HG02763 (cell line): ENCODE results near the gene TMEM184B.

Experiments used
- ATAC-seq: cut with Tn5 transposase; IDR thresholded peaks from one replicate; pipeline ENCODE4 v1.9.1; 2021; ENCODE audit warnings: mild to moderate bottlenecking, moderate library complexity; ENCODE audit not compliant: unreplicated experiment

The TMEM184B gene

DNA sequence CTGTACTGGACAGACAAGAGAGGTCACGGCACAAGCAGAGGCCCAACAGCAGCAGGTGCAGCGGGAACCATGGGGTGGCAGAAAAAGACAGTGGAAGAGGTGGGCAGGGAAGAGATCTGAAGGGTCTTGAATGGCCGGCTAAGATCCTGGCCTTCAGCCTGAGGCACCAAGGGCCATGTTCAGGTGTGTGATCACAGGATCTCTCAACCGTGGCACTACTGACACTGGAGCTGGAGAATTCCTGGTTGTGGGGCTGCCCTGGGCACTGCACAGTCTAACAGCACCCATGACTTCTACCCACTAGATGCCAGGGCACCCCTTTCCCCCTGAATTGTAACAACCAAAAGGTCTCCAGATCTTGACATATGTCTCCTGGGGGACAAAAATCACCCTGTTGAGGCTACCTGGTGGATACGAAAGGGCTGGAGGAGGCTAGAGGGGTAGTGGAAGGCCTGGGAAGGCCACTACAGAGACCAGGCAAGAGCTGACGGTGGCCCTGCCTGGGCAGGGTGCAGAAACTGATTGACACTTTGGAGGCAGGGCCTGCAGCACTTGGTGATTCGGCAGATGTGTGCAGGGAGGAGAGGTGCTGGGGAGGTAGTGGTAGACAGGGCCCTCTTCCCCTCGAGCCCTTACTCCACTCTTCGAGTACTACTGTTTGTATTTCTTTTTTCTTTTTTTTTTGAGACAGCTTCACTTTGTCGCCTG is 36.1 kb upstream of the TMEM184B start:
- no peak for ATAC-seq

DNA sequence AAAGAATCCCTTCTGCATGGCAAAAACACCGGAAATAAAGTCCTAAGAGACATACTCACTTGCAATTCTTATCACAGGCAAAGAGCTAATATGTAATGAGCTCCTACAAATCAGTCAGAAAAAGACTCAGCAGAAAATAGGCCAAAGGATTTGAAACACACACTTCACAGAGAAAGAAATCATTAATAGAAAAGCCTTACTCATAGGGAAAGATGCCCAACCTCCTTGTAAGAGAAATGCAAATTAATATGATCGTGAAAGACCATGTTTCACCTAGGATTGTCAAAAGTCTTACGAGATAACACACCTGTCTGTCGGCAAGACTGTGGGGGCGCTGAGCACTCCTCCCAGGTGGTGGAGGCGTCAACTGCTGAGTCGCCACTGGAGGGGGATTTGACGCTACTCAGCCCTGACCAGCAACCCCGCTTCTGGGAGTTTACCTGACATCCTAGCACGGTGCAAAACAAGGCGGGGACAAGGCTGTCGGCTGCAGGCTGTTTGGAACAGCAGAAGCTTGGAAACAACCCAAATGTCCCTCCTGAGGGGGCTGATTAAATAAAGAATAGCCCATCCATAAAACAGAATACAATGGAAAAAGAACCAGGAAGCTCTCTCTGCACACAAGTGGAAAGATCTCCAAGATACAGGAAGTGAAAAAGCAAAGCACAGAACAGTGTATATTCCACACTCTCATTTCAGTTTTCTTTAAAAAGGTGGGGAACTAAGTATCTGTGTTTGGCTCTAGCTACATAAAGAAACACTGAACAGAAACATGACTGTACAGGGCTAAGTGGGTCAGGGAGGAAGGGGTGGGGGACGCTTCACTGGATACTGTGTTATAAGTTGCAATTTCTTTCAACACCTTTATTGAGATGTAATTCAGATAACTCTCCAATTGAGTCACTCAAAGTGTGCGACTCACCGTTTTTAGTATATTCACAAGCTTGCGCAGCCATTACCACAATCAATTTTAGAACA is 33.0 kb upstream of the TMEM184B start:
- ATAC-seq = peak; percentile 64

DNA sequence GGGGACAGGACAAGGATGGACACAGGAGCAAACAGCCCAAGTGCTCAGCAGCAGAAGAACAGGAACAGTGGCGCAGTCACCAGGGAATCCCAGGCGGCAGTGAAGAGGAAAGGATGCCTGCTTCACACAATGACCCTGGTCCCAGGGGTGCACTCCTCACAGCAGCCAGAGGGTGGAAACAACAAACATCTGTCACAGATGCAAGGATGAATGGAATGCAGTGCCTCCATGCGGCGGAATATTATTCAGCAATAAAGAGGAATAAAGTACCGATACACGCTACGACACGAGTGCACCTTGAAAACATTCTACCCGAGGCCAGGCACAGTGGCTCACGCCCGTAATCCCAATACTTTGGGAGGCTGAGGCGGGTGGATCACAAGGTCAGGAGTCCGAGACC is 31.7 kb upstream of the TMEM184B start:
- ATAC-seq = no peak

GRCh38 chr22:38303974-38304373 is 31.2 kb upstream of the TMEM184B start:
- ATAC-seq = no peak

DNA sequence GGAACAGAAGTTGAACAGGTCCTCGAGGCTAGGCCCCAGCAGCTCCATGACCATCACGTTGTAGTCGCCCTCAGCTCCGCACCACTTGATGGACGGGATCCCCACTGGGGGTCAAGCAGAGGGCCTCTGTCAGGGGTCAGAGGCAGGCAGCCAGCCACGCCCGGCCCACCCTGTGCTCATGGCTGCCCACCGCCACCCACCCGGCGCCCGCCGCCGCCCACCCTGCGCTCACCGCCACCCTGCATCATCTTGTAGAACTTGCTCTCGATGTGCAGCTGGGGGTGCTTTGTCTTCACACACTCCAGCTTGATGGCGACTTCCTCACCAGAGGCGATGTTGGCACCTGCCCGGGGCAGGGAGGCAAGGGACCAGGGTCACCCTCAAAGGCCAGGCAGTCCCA is 30.1 kb upstream of the TMEM184B start:
- no peak for ATAC-seq

DNA sequence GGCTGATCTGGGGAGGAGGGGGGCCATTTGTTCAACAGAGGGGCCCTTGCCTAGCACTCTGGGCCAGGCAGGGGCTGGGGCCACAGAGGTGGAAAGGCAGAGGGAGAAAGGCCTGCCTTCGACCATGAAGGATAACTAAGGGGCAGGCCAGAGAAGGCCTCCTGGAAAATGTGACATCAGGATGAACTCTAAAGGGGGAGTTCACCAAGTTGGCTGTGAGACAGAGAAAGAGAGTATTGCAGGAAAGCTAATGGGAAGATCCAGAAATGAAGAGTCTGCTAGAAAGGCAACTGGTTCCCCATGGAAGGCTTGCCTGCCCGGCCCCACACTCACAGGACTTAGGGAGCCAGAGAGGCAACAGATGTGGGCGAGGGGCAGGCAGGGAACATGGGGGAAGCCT is 28.1 kb upstream of the TMEM184B start:
- ATAC-seq = no peak

DNA sequence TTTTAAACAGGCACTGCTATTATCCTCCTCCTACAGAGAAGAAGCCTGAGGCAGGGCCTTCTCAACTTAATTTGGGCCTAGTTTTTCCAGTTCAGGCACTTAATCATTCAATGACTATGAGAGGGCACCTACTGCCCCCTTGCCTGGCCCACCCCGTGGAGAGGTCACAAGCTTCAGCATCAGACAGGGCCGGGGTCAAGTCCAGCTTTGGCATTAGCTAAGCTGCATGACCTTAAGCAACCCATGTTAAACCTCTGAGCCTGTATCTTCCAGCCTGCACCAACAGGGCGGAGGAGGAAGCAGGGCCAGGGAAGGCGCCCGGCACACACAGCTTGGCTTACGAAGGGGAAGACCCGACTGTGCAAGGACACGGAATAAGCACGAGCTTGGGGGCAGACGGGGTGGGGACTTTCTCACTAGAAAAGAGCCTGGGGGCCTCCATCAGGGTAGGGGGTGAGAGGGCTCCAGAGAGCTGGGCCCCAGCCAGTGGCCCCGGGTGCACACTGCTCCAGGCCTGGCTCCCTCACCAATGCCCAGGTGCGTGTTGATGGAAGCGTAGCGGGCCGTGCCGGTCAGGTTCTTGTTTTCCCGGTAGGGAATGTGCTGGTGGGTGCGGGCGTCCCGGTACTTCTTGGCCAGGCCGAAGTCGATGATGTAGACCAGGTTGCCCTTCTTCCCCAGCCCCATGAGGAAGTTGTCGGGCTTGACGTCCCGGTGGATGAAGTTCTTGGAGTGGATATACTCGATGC is 27.6 kb upstream of the TMEM184B start:
- no peak for ATAC-seq

DNA sequence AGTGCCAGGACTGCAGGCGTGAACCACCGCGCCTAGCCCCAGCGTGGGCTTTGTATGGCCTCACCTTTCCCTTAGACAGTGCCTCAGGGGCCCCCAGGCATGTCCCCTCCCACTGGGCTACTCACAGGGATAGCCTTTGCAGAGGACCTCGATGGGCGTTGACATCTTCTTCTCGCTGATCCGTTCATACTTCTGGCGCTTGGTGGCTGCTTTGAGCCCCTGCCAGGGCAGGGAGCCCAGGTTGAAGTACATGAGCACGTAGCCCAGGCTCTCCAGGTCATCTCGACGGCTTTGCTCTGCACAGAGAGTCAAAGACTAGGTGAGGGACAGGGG is 26.9 kb upstream of the TMEM184B start:
- no peak for ATAC-seq

GRCh38 chr22:38298312-38299005 is 25.6 kb upstream of the TMEM184B start:
- no peak for ATAC-seq

GRCh38 chr22:38296372-38296771 is 23.6 kb upstream of the TMEM184B start:
- ATAC-seq = no peak

GRCh38 chr22:38295863-38296262 is 23.1 kb upstream of the TMEM184B start:
- ATAC-seq = no peak

DNA sequence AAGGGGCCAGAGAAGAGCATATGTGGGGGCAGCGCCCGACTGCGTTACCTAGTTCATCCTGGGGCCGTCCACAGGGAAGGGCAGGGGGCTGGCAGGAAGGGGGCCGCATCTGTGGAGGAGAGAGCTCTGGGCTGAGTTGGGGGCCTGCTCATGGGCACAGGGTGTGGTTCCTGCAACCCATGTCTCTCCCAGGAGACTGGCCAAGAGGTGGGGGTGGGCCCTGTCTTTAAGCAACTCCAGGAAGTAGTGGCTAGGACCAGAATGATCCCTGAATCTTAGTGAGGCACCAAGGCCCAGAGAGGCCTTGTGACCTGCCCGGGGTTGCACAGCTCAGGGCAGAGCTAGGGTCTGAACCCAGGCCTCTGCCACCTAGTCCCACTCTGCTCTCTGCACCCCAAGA is 22.5 kb upstream of the TMEM184B start:
- ATAC-seq = no peak

DNA sequence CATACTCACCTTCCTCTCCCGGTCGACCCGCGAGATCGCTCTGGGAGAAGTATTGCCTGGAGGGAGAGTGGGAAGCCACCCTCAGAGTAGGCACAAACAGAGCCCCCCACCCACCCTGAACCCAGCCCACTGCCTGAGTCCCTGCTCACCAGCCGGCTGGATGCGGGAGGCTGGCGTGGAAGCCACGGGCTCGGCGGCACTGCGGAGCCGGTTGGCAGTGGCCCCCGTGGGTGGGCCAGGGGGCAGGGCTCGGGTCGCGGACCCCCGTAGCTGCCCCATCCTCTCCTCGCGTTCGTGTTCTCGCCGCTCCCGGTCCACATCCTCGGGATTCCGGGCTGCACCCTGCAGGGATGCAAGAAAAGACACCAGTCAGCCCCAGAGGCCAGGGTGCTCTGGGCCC is 21.4 kb upstream of the TMEM184B start:
- no peak for ATAC-seq

- no peak for ATAC-seq
Measured at GRCh38 chr22:38292694-38293093, 19.9 kb upstream of the TMEM184B start.

GRCh38 chr22:38291201-38291777 is 18.5 kb upstream of the TMEM184B start:
- ATAC-seq = no peak

GRCh38 chr22:38290347-38290746 is 17.5 kb upstream of the TMEM184B start:
- ATAC-seq = no peak

GRCh38 chr22:38289583-38290082 is 16.8 kb upstream of the TMEM184B start:
- ATAC-seq = no peak

- ATAC-seq = no peak
Measured at GRCh38 chr22:38286915-38287669, 14.3 kb upstream of the TMEM184B start.

DNA sequence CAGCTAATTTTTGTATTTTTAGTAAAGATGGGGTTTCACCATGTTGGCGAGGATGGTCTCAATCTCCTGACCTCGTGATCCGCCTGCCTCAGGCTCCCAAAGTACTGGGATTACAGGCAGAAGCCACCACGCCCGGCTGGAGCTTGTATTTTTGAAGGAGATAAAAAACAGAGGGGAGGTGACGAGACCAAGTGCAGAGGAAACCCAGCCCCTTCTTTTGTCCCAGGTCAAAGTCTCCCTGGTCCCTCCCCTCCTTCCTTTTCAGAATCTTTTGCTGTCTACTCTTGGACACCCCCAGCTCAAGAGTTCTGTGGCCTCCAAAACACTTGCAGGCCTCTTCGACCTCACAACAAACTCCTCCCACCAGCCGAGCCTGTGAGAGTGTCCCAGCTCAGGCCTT is 12.2 kb upstream of the TMEM184B start:
- no peak for ATAC-seq

DNA sequence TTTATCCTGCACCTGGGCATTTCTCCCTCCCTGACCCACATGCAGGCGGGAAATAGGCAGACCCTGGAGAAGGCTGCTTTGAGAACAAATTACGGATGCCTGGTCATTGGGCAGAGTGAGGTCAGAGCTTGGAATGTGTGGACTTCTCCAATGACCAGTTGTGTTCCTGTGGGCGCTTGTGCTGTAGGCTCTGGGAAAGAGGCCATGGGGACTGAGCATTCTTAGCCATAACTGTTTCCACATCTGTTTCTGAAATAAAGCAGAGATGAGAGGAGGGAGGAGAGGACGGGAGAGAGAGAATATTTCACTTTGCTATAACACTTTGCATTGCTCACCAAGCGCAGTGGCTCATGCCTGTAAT is 11.2 kb upstream of the TMEM184B start:
- no peak for ATAC-seq
